22Rv1 (cell line): ENCODE measurements around the gene TNK2.

ENCODE experiments used
- CTCF ChIP-seq: fragments of 450-650 bp; IDR thresholded peaks from 2 replicates; pipeline ENCODE4 v1.5.1; 2017; ENCODE audit warnings: mild to moderate bottlenecking
- ZFX ChIP-seq: fragments of 450-650 bp; IDR thresholded peaks from 2 replicates; pipeline ENCODE4 v1.6.1; 2017; ENCODE audit warnings: antibody characterized with exemption, borderline replicate concordance

GRCh38 chr3:195888981-195889869 is 19.1 kb downstream of the TNK2 start:
- TF ChIP-seq CTCF = no peak
- no peak for TF ChIP-seq ZFX
